Ishikawa (cell line): ENCODE results near the gene ACTN2.

ENCODE experiments used
- CEBPB ChIP-seq: IDR thresholded peaks from 2 replicates; pipeline ENCODE4 v1.6.1; 2012
- CREB1 ChIP-seq: IDR thresholded peaks from 2 replicates; pipeline ENCODE4 v1.6.1; 2012; ENCODE audit warnings: low read depth
- EGR1 ChIP-seq: IDR thresholded peaks from 2 replicates; pipeline ENCODE4 v1.6.1; 2012
- EP300 ChIP-seq: IDR thresholded peaks from 2 replicates; pipeline ENCODE4 v1.6.1; 2012; ENCODE audit warnings: borderline replicate concordance
- FOXM1 ChIP-seq: IDR thresholded peaks from 2 replicates; pipeline ENCODE4 v1.6.1; 2012; ENCODE audit warnings: low read depth, borderline replicate concordance
- NFIC ChIP-seq: IDR thresholded peaks from 2 replicates; pipeline ENCODE4 v1.6.1; 2012
- RAD21 ChIP-seq: IDR thresholded peaks from 2 replicates; pipeline ENCODE4 v1.6.1; 2012; ENCODE audit warnings: low read depth
- TAF1 ChIP-seq: IDR thresholded peaks from 2 replicates; pipeline ENCODE4 v1.6.1; 2012; ENCODE audit warnings: low read depth, mild to moderate bottlenecking
- TCF12 ChIP-seq: IDR thresholded peaks from 2 replicates; pipeline ENCODE4 v1.6.1; 2012; ENCODE audit warnings: low read depth
- TEAD4 ChIP-seq: IDR thresholded peaks from 2 replicates; pipeline ENCODE4 v1.6.1; 2012
- YY1 ChIP-seq: IDR thresholded peaks from 2 replicates; pipeline ENCODE4 v1.6.1; 2012; ENCODE audit warnings: low read depth
- ZBTB7A ChIP-seq: IDR thresholded peaks from 2 replicates; pipeline ENCODE4 v1.6.1; 2012; ENCODE audit warnings: low read depth
- TF ChIP-seq, protein P1 (sequence below): IDR thresholded peaks from 2 replicates; pipeline ENCODE4 v1.6.1; 2012; ENCODE audit warnings: low read depth, mild to moderate bottlenecking
- TF ChIP-seq, protein P2 (sequence below): IDR thresholded peaks from 2 replicates; pipeline ENCODE4 v1.6.1; 2012
- TF ChIP-seq, protein P3 (sequence below): IDR thresholded peaks from 2 replicates; pipeline ENCODE4 v1.6.1; 2012

The ACTN2 gene

DNA sequence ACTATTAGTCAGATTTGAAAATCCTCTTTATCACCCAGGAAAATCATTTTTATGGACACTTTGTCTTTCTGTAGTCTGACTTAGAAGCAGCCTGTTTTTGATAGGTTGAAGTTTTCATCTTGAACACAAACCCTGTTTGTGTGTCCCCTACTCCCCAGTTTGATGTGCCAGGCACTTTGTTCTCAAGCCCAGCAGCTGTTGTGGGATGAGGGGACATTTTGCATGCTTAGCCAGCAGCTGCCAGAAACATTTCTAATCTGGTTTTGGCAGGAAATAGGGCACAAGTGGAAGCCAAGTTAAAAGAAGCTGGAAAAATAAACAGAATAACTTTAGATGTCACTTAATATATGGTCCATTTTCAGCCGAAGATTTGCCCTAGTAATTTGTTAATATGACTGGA, 29.9 kb downstream of the ACTN2 start:
- no peak for TF ChIP-seq YY1
- TF ChIP-seq TAF1 = no peak
- TF ChIP-seq, protein P1, sequence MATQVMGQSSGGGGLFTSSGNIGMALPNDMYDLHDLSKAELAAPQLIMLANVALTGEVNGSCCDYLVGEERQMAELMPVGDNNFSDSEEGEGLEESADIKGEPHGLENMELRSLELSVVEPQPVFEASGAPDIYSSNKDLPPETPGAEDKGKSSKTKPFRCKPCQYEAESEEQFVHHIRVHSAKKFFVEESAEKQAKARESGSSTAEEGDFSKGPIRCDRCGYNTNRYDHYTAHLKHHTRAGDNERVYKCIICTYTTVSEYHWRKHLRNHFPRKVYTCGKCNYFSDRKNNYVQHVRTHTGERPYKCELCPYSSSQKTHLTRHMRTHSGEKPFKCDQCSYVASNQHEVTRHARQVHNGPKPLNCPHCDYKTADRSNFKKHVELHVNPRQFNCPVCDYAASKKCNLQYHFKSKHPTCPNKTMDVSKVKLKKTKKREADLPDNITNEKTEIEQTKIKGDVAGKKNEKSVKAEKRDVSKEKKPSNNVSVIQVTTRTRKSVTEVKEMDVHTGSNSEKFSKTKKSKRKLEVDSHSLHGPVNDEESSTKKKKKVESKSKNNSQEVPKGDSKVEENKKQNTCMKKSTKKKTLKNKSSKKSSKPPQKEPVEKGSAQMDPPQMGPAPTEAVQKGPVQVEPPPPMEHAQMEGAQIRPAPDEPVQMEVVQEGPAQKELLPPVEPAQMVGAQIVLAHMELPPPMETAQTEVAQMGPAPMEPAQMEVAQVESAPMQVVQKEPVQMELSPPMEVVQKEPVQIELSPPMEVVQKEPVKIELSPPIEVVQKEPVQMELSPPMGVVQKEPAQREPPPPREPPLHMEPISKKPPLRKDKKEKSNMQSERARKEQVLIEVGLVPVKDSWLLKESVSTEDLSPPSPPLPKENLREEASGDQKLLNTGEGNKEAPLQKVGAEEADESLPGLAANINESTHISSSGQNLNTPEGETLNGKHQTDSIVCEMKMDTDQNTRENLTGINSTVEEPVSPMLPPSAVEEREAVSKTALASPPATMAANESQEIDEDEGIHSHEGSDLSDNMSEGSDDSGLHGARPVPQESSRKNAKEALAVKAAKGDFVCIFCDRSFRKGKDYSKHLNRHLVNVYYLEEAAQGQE = no peak
- TF ChIP-seq RAD21 = no peak
- TF ChIP-seq EGR1 = no peak
- no peak for TF ChIP-seq CREB1
- TF ChIP-seq TEAD4 = no peak
- TF ChIP-seq, protein P2, sequence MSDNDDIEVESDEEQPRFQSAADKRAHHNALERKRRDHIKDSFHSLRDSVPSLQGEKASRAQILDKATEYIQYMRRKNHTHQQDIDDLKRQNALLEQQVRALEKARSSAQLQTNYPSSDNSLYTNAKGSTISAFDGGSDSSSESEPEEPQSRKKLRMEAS = no peak

DNA sequence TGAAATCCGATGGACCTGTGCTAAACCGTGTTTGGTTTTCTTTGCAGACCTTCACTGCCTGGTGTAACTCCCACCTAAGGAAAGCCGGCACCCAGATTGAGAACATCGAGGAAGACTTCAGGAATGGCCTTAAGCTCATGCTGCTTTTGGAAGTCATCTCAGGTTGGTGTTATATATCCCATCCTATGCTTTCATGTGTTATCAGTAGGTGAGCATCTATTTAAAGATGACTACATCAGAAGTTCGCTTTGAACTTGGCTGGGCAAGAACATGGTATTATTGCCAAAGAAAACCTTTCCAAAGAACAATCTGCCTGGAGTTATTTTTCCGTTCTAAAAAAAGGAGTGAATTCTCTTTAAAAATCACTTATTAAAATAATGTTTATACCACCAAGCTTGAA, 31.5 kb downstream of the ACTN2 start:
- no peak for TF ChIP-seq EP300
- TF ChIP-seq RAD21 = no peak

DNA sequence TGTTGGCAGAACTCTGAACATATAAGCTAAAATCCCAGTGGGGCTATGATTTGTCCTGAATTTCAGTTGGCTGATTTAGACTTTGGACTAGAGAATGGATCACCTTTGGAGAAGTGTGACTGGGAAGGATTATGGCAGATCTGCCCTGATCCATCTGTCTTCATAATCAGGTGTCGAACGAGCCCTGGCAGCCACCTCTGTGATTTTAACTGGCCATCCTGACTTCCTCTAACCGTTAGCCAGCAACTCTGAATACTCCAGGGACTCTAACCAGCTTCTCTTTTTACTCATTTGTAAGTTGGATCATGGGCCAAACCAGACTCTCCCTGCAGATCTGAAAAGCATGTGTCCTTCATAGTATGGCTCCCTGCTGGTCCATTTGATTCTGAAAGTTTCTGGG, 32.0 kb downstream of the ACTN2 start:
- TF ChIP-seq NFIC (no peak), CEBPB (no peak)

DNA sequence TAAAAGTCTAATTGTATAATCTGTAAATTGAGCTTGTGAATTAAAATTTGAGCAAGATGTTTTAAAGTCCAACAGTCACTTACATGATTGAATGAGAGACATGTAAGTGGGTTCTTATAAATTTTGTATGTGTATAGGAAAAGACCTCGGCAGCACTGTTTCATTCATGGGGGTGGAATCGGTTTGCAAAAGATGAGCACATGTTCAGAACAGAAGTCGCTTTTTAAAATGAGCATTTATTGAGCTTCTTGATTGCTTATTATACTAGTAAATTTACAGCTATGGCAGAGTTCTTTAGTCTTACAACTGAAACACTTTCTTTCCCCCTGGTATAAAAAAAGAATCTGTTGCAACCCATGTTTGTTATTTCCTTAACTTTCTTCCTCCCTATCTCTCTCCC, 33.9 kb downstream of the ACTN2 start:
- TF ChIP-seq EP300 (no peak), TEAD4 (no peak)

DNA sequence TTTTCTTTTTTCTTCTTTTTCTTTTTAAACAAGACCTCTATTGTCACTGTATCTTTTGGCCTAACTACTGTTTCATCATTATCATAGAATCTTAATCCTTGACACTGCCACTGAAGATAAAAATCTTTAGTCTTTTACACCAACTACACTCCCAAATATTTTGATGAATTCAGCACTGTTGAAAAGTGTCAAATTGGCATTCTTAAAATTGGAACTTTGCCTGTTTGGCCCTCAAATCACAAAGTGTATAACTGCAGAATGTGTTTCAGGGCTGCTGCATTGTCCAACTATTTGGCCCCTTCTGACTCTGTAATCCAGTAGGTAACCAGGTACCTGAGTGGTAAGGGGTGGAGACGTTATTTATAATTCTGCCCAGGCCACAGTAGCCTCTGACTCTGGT, 34.3 kb downstream of the ACTN2 start:
- TF ChIP-seq FOXM1 = no peak
- TF ChIP-seq, protein P3, sequence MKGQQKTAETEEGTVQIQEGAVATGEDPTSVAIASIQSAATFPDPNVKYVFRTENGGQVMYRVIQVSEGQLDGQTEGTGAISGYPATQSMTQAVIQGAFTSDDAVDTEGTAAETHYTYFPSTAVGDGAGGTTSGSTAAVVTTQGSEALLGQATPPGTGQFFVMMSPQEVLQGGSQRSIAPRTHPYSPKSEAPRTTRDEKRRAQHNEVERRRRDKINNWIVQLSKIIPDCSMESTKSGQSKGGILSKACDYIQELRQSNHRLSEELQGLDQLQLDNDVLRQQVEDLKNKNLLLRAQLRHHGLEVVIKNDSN = no peak
- TF ChIP-seq EP300 = no peak
- TF ChIP-seq TCF12 = no peak
- no peak for TF ChIP-seq ZBTB7A
- TF ChIP-seq, protein P2 = no peak
- TF ChIP-seq NFIC = no peak
- TF ChIP-seq, protein P1 = no peak
- no peak for TF ChIP-seq RAD21
- TF ChIP-seq CEBPB = no peak
- TF ChIP-seq EGR1 = no peak
- no peak for TF ChIP-seq CREB1
- TF ChIP-seq TAF1 = no peak
- TF ChIP-seq TEAD4 = no peak
- no peak for TF ChIP-seq YY1

DNA sequence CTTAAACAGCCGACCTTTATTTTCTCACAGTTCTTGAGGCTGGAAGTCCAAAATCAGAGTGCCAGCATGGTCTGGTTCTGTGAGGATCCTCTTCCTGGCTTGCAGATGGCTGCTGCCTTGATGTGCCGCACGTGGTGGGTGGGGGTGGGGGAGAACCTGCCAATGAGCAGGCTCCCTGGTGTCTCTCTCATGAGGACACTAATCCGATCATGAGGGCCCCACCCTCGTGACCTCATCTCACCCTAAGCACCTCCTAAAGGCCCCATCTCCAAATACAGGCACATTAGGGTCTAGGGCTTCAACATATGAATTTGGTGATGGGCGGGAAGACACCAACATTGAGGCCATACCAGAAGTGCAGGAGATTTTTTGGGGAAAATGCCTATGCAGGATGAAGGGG, 37.8 kb downstream of the ACTN2 start:
- TF ChIP-seq TEAD4 (no peak), EP300 (no peak), YY1 (no peak), ZBTB7A (no peak), RAD21 (no peak), CREB1 (no peak), EGR1 (no peak), TCF12 (no peak), NFIC (no peak), FOXM1 (no peak), TAF1 (no peak), CEBPB (no peak)
- TF ChIP-seq, protein P2 = no peak
- TF ChIP-seq, protein P1 = no peak
- TF ChIP-seq, protein P3 = no peak
